Anterior cingulate cortex (tissue), 58 donors: ENCODE results near the gene AFTPH.

Experiments
- DNase-seq, 58 donors: peaks; one replicate each; lab custom pipeline; 2025; lab: John Stamatoyannopoulos, UW

AFTPH gene, protein sequence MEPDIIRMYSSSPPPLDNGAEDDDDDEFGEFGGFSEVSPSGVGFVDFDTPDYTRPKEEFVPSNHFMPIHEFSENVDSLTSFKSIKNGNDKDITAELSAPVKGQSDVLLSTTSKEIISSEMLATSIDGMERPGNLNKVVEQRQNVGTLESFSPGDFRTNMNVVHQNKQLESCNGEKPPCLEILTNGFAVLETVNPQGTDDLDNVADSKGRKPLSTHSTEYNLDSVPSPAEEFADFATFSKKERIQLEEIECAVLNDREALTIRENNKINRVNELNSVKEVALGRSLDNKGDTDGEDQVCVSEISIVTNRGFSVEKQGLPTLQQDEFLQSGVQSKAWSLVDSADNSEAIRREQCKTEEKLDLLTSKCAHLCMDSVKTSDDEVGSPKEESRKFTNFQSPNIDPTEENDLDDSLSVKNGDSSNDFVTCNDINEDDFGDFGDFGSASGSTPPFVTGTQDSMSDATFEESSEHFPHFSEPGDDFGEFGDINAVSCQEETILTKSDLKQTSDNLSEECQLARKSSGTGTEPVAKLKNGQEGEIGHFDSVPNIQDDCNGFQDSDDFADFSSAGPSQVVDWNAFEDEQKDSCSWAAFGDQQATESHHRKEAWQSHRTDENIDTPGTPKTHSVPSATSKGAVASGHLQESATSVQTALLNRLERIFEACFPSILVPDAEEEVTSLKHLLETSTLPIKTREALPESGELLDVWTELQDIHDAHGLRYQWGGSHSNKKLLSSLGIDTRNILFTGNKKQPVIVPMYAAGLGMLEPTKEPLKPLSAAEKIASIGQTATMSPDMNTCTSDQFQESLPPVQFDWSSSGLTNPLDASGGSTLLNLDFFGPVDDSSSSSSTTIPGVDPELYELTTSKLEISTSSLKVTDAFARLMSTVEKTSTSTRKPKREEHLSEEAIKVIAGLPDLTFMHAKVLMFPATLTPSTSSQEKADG

GRCh38 chr2:64523666-64524603 is at the start of gene AFTPH:
Gene AFTPH (plus strand): TSS chr2:64524328. CDS start chr2:64551475, 27,147 bp downstream.
- peak; percentile 89 to 99 (median 98) for DNase-seq

- no peak for DNase-seq
Measured at GRCh38 chr2:64474636-64475035, 49.5 kb upstream of the AFTPH start.

DNA sequence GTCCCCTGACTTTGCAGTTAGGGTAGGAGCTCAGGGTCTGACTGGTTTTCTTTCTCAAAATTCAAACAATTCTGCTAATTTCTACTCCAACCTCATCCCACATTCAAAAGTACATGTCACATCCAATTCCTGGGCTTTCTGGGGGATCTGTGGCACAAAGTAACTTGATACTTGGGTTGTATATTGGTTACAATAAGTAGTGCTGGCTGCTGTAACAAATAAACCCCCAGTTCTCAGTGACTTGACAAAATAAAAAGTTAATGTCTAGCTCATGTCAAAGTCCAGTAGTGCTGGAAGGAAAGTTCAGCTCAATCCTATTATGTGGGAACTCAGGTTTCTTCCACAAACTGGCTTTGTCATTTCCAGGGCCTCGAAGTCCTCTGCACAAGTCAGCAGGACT is 47.1 kb upstream of the AFTPH start:
- DNase-seq = no peak

GRCh38 chr2:64477979-64478378 is 46.1 kb upstream of the AFTPH start:
- no peak for DNase-seq

DNA sequence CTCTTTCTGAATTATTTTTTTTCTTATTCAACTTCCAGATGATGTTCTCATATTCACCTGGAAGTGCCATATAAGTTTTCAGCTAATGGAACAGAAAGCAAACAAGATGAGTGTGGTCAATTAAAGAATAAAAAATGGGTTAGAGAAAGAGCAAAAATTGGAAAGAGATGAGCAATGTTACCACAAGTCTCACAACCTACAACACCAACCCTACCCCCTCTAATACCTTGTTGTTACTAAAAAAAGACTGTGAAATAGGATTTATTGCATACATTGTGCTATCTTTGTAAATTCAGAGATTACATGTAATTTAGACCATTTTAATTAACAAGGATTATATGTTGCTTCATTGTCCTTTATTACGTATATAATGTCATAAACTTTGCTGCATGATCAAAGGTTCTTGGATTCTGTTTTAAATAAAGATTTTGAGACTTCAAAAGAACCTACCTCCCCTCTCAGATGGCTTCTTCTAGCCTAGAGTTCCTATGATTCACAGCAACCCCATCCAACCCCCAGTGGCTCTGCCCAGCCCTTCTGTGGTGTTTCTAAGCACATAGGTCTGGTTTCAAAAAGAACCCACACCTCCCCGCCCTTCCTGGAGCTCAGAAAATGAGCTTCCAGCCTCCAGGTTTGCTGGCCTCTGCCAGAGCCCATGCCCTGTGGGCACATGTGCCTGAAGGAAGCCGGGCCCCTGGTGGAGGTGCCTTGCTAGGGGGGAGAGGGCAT is 45.5 kb upstream of the AFTPH start:
- no peak for DNase-seq

DNA sequence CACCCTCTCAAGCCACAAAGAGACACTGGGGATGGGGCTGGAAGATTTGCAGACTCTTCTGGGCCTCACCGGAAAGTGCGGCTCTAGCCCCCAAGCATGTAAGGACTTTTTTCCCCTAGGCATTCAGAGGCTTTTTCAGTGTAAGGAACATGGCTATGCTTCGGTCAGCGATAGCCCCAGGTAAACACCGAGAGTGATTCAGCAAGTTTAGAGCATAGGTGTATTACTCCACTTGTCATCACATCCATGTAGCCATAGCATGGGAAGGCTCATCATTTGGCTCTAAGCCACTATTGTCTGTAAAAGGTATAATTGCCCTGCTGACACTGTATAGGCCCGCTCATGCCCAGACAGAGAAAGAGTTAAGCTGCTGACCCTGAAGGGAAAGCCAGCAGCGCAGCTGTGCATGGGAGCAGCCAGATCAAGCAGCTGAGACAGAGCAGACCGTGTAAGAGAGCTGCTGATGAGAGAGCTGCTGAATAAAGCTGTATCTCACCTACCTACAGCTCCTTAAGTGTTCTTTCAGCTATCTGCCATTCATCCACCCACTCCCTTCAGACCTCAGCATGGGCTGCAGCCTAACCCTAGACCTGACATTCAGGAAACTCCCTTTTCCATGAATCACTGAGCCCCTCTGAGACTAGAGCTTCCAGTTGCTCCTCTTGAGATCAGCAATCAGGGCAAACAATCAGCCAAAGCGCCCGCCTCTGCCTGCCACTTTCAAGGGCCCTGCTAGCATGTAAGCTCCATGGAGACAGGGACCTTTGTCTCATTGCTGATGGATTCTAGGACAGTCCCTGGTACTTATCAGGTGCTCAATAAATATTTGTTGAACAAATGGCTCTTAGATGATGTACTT is 44.6 kb upstream of the AFTPH start:
- DNase-seq = no peak

DNA sequence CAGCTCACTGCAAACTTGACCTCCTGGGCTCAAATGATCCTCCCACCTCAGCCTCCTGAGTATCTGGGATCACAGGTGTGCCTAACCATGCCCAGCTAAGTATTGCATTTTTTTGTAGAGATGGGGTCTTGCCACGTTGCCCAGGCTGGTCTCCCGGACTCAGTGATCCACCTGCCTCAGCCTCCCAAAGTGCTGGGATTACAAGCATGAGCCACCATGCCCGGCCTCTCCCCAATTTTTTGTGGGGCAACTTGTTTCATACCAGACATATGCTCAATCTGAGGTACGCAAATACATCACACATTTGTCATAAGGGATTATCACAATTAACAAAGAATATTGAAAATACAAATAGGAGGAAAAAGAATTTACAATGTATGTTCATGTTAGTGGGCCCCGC is 42.5 kb upstream of the AFTPH start:
- no peak for DNase-seq

DNA sequence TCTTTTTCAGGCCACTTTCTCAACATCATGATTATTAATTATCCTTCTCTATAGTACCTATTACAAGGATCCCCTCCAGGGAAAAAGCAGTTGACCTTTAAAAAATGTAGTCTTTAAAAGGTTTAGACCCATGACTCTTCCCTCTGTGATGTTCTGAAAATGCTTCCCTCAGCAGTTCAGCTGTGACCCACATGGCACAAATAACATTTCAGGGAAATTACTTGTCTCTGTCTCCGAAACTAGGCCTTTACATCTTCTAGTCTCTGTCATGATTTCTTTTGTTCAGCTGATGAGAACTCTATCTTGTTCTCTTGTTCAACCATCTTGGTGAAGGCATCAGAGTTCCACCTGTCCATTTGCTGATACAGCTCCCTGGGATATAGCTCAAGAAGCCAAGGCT is 41.9 kb upstream of the AFTPH start:
- no peak for DNase-seq

- no peak for DNase-seq
Measured at GRCh38 chr2:64482765-64483504, 41.2 kb upstream of the AFTPH start.

DNA sequence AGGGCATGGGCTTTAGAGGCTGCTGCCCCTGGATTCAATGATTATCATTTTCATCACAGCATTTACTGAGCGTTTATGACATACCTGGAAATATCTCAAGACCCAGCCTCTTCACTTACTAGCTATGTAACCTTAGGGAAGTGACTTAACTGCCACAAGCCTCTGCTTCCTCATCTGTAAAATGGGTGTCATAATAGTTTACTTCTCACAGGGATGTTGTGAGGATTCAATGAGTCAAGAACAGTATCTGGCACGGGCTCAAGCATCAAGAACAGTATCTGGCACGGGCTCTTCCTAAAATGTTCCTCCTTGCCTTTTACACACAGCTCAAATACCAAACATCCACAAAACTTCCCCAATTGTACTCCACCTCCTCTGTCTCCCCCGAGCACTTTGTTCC is 38.8 kb upstream of the AFTPH start:
- no peak for DNase-seq

DNA sequence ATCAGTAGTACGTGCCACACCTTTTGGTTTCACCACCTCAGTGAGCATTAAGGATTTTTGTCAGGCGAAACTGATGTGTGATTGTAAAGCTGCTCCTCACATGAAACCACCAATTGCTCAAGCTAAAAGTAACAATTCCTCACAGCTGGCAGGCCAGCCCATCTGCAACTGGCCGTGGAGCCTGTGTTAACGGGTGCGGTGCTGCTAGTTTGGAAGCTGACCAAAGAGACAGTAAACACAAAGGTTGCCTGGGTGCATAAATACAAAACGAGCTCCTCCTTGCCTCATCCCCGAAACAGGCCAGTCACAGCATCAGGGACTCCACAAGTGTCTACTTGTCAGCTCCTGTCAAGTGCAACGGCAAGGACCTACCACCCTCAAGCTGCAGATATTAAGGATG is 38.2 kb upstream of the AFTPH start:
- no peak for DNase-seq

DNA sequence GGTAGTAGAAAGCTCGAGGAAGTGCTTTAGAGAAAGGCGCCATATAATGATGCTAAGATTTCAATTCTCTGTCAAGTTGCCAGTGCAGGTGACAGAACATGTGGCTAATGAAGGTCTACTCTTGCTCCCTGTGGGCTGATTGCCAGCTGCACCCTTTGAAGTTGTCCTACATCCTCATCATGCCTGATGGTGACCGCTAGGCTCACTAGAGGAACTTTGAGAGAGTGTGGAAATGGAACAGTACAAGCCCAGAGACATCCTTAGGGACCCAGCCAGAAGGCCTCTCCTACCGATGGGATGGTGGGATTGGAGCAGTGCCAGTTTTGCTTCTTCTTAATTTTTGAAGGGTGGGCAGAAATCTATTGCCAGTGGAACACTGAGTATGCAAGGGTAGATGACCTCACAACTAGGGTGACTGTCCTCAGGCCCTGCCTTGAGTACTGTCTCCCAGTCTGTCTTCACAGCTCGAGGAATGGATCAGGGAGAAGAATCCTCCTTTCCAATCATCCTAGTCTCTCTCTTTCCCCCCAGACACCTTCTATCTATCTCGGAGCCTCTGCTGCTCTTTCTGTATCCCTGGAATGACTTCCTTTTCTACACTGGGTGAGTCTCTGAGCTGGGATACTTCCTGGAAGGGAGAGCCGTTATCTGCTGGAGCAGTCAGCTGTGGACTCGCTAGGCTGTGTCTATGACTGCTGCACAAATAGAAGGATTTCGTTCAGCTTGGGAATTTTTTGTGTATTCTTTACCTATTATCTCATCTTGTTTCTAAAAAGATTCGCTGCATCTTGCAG is 36.7 kb upstream of the AFTPH start:
- DNase-seq = no peak

- peak in 32 of 58 donors; percentile 1 to 58 (median 17) for DNase-seq
Measured at GRCh38 chr2:64488050-64488974, 35.8 kb upstream of the AFTPH start.

DNA sequence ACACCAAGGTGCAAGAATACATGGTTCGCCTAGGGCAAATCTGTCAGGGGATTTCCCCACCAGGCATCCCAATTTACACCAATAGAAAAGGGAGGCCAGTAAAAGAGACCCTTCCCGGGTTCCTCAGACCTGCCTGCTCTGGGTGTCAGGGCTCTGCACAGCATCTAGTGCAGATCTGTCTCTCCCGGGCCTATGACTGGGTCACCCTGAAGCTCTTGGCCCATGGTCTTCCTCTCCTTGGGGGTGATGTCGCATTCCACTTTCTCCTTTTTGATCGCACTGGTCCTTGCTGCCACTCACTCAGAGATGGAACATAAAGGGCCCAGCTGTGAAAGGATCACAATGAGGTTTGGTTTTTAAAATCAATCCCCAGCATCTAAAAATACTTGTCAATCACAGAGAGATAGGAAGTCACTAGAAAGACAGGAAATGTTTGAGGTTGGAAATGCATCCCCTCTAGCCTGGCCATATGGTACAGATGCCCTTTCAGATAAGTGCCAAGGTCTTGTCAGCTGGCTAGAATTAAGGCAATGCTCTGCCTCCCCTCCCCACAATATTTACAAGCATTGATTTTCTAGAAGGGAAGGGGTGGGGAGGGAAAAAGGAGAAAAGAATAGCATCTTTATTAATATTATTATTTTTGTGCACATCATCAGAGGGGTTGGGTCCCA is 34.9 kb upstream of the AFTPH start:
- no peak for DNase-seq

DNA sequence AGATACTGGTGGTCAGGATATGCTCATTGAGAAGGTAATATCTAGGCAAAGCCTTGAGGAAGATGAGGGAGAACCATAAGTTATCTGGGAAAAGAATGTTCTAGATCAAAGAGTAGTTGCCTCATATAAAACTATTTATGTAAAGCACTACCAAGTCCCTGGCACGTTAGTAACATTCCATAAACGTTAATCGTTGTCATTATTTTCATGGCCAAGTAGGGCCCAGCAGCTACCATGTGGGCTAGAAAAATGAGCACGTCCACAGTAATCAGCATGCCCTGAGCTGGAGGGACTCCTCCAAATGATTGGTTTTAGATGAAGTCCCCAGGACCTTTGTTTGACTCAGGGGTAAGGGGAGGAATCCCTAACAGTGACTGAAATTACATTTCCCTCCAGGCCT is 32.7 kb upstream of the AFTPH start:
- DNase-seq = no peak

- no peak for DNase-seq
Measured at GRCh38 chr2:64492272-64492671, 31.9 kb upstream of the AFTPH start.
